ENCODE data around the gene SCAF1. TPM values are rescaled to one million over a fixed set of nuclear protein-coding genes. Genes with fewer than 3 reads are reported as not detected.

SCAF1 gene
- total RNA-seq, 1 donor from 2014 or later = 42.5 TPM

GRCh38 chr19:49677901-49678674 is 36.1 kb downstream of the SCAF1 start:
- DNase-seq (ENCODE audit: missing footprints) (peak; percentile 83), ATAC-seq (no peak)
- intact Hi-C loops (cut with DNase I) = loop anchor here (1.0 to 5.0 kb wide), 5 partner anchors 37 to 226 kb away; partner anchors contain the start of genes AKT1S1, ALDH16A1, FUZ and PIH1D1

GRCh38 chr19:49678985-49679770 is 37.2 kb downstream of the SCAF1 start:
- peak; percentile 20 for DNase-seq (ENCODE audit: missing footprints)
- no peak for ATAC-seq
- intact Hi-C loops (cut with DNase I) = loop anchor here (5.0 kb wide), 2 partner anchors 198 to 227 kb away; partner anchors contain the start of genes AKT1S1, ALDH16A1, PIH1D1 and TBC1D17

GRCh38 chr19:49679771-49680413 is 37.9 kb downstream of the SCAF1 start:
- intact Hi-C loops (cut with DNase I) = loop anchor here (5.0 kb wide), 2 partner anchors 197 to 228 kb away; partner anchors contain the start of genes AKT1S1, ALDH16A1, PIH1D1 and TBC1D17
- peak; percentile 11 for DNase-seq (ENCODE audit: missing footprints)
- no peak for ATAC-seq

- intact Hi-C loops (cut with DNase I) = no loop called here
- ATAC-seq (no peak), DNase-seq (ENCODE audit: missing footprints) (peak; percentile 95)
Measured at GRCh38 chr19:49680421-49681351, 38.7 kb downstream of the SCAF1 start.

GRCh38 chr19:49681830-49682229 is 39.8 kb downstream of the SCAF1 start:
- ATAC-seq (no peak), DNase-seq (ENCODE audit: missing footprints) (peak; percentile 33)
- intact Hi-C loops (cut with DNase I) = no loop called here

- DNase-seq (ENCODE audit: missing footprints) (peak; percentile 6), ATAC-seq (no peak)
- intact Hi-C loops (cut with DNase I) = no loop called here
Measured at GRCh38 chr19:49682274-49682673, 40.3 kb downstream of the SCAF1 start.

GRCh38 chr19:49683814-49684250 is 41.8 kb downstream of the SCAF1 start:
- ATAC-seq (no peak), DNase-seq (ENCODE audit: missing footprints) (peak; percentile 11)
- intact Hi-C loops (cut with DNase I) = no loop called here

- no peak for ATAC-seq
- intact Hi-C loops (cut with DNase I) = no loop called here
- peak; percentile 57 for DNase-seq (ENCODE audit: missing footprints)
Measured at GRCh38 chr19:49684251-49684982, 42.4 kb downstream of the SCAF1 start.

GRCh38 chr19:49684983-49685553 is 43.1 kb downstream of the SCAF1 start:
- no peak for DNase-seq (ENCODE audit: missing footprints)
- intact Hi-C loops (cut with DNase I) = no loop called here
- no peak for ATAC-seq

GRCh38 chr19:49685845-49686332 is 43.9 kb downstream of the SCAF1 start:
- ATAC-seq = no peak
- no peak for DNase-seq (ENCODE audit: missing footprints)
- intact Hi-C loops (cut with DNase I) = no loop called here

- no peak for ATAC-seq
- intact Hi-C loops (cut with DNase I) = no loop called here
- no peak for DNase-seq (ENCODE audit: missing footprints)
Measured at GRCh38 chr19:49686503-49687088, 44.6 kb downstream of the SCAF1 start.

GRCh38 chr19:49687150-49687549 is 45.1 kb downstream of the SCAF1 start:
- intact Hi-C loops (cut with DNase I) = no loop called here
- no peak for DNase-seq (ENCODE audit: missing footprints)

GRCh38 chr19:49687566-49688316 is 45.7 kb downstream of the SCAF1 start:
- ATAC-seq (no peak), DNase-seq (ENCODE audit: missing footprints) (no peak)

More at GRCh38 chr19:49687150-49687549, 45.1 kb downstream of the SCAF1 start:
- no peak for ATAC-seq

GRCh38 chr19:49688531-49689132 is 46.6 kb downstream of the SCAF1 start:
- ATAC-seq = no peak

More at GRCh38 chr19:49687566-49688316, 45.7 kb downstream of the SCAF1 start:
- intact Hi-C loops (cut with DNase I) = no loop called here

More at GRCh38 chr19:49688531-49689132, 46.6 kb downstream of the SCAF1 start:
- intact Hi-C loops (cut with DNase I) = no loop called here
- DNase-seq (ENCODE audit: missing footprints) = no peak
